ENCODE results near the gene CTPS2.

- no peak for TF ChIP-seq CTCF (IDR thresholded peaks at IDR 0.05)
- no peak for TF ChIP-seq EZH2phosphoT487 (IDR thresholded peaks at IDR 0.05)
Observed at GRCh38 chrX:16661495-16661894, 51.0 kb downstream of the CTPS2 start.

Data from neural progenitor cell (in vitro differentiated cells).